GM12873 (cell line): Measurements from ENCODE around the gene FUBP3.

Source experiments
- CTCF ChIP-seq: IDR thresholded peaks from 2 replicates; pipeline ENCODE4 v1.5.1; 2012; ENCODE audit warnings: low read depth, mild to moderate bottlenecking, moderate library complexity, low read length, control low read depth; ENCODE audit not compliant: insufficient read depth; ENCODE audit errors: missing control alignments

Gene FUBP3

GRCh38 chr9:130668659-130669058 lies 89.3 kb downstream of the FUBP3 start:
- no peak for TF ChIP-seq CTCF

GRCh38 chr9:130669965-130670364 lies 90.6 kb downstream of the FUBP3 start:
- no peak for TF ChIP-seq CTCF

DNA sequence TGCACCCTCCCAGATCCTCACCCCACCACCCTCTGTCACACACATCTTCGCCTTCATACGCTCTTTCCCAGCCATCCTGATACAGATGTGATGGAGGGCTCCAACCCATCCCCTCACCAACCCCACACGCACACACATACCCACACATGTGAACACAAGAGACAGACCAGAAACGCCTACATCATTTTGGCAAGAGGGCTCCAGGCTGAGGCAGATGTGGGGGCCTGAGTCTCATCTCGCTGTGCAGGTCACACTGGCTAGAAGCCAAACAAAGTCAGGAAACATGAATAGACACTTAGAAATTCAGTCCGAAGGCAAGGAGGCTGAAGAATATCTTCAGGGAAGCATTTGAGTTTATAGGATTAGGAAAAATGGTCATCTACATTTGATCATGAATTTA lies 91.3 kb downstream of the FUBP3 start:
- TF ChIP-seq CTCF: no peak

GRCh38 chr9:130672466-130672865 lies 93.1 kb downstream of the FUBP3 start:
- TF ChIP-seq CTCF: no peak

GRCh38 chr9:130672933-130673615 lies 93.7 kb downstream of the FUBP3 start:
- no peak for TF ChIP-seq CTCF

GRCh38 chr9:130675396-130675795 lies 96.0 kb downstream of the FUBP3 start:
- TF ChIP-seq CTCF: no peak

DNA sequence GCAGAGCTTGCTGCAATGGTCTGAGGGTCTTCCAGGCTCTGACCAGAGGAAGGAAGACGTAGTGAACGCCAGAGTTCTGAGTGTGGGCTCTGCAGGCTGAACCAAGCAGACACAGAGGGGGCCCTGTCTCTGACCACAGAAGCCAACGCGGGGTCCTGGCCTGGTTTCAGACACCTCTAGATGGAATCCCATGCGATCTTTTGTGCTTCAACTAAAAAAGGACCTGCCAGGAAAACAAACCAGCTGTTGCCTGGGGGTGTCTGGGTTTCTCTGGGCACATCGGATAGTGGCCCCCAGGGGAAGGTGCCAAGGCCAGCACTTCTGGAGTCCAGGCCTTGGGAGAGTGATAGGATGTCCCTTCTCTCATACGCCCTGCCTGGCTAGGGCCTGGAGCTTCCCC lies 97.9 kb downstream of the FUBP3 start:
- no peak for TF ChIP-seq CTCF
